GM21360 (cell line): ENCODE measurements around the gene TRAPPC5.

ENCODE experiments used
- ATAC-seq: cut with Tn5 transposase; IDR thresholded peaks from one replicate; pipeline ENCODE4 v1.9.1; 2021; ENCODE audit warnings: mild to moderate bottlenecking, moderate library complexity; ENCODE audit not compliant: unreplicated experiment

TRAPPC5 gene

GRCh38 chr19:7729831-7730285 is 49.2 kb downstream of the TRAPPC5 start:
- ATAC-seq, result no peak

- no peak for ATAC-seq
Observed at GRCh38 chr19:7730286-7731217, 49.9 kb downstream of the TRAPPC5 start.

- ATAC-seq, result no peak
Observed at GRCh38 chr19:7731218-7731595, 50.6 kb downstream of the TRAPPC5 start.

GRCh38 chr19:7731615-7732014 is 51.0 kb downstream of the TRAPPC5 start:
- no peak for ATAC-seq

- no peak for ATAC-seq
Observed at GRCh38 chr19:7732045-7732444, 51.4 kb downstream of the TRAPPC5 start, which contains the start of gene CLEC4G. Gene CLEC4G (minus strand): TSS chr19:7732110. CDS start chr19:7732102, 8 bp downstream.

- no peak for ATAC-seq
Observed at GRCh38 chr19:7733376-7733775, 52.7 kb downstream of the TRAPPC5 start.

- ATAC-seq, result no peak
Observed at GRCh38 chr19:7734220-7735203, 53.9 kb downstream of the TRAPPC5 start.

- no peak for ATAC-seq
Observed at GRCh38 chr19:7736148-7736547, 55.5 kb downstream of the TRAPPC5 start.

GRCh38 chr19:7737215-7737614 is 56.6 kb downstream of the TRAPPC5 start:
- ATAC-seq, result no peak
